ENCODE data around the gene PPT2.

The PPT2 gene, protein sequence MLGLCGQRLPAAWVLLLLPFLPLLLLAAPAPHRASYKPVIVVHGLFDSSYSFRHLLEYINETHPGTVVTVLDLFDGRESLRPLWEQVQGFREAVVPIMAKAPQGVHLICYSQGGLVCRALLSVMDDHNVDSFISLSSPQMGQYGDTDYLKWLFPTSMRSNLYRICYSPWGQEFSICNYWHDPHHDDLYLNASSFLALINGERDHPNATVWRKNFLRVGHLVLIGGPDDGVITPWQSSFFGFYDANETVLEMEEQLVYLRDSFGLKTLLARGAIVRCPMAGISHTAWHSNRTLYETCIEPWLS

DNA sequence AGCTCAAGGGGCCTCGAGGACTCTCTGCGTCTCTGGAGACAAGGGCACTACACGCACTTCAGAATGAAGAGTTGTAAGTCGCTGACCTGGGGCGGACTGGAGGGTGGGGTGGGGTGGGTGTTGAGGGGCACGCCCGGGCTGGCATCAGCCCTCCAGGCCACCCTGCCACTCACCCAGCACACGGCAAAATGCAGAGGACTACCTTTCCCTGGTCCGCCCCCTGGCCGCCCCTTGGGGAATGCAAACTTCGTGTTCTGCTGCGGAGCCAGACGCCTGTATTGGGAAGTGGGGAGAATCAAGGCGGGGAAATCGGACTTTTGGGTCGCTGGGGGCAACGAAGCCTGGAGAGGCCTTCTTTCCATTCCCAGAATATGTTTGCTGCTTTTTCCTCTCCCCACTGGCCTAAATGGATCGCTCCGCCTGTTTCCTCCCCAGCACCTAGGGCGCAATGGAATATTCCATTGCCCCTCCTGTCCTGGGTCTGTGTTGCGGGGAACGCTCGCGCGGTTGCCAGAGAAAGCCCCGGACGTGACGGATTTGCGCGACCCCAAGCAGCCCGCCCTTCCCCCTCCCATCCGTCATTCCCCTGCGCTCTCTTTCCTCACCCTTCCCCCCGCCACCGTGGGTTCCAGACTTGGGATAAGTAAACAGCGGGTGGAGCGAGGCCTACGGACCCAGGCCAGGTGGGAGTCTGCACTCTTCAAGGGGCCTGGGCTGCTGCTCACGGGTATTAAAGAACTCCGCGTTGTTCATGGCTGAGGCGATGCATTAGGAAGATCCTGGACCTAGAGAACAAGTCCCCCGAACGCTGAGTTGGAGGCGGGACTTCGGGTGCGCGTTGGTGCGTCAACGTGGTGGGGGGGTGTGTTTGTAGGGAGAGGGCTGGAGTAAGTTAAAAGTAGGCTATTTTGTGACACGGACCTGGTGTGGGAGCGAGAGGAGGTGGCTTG lies at the start of gene PPT2:
PPT2 (plus strand) TSS at position 578 of the 950 bp plus-strand sequence. CDS start 454 bp downstream, outside the sequence.
- DNase-seq (ENCODE audit: low spot score), result peak; percentile 83

DNA sequence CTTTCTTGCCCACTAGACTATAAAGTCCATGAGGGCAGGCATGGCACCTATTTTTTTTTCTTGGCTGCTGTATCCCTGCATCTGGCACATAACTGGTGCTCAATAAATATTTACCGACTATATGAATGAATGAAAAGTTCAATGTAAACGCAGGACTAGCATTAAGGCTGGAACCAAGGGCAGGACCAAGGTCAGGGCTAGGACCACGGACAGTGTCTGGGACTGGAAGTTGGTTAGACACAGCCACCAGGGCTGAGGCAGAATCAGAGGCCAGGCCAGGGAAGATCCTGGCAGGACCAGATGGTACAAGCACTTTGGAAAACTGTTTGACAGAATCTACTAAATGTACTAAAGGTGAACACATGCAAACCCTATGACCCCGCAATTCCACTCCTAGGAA lies 48.5 kb upstream of the PPT2 start:
- no peak for DNase-seq (ENCODE audit: low spot score)

DNA sequence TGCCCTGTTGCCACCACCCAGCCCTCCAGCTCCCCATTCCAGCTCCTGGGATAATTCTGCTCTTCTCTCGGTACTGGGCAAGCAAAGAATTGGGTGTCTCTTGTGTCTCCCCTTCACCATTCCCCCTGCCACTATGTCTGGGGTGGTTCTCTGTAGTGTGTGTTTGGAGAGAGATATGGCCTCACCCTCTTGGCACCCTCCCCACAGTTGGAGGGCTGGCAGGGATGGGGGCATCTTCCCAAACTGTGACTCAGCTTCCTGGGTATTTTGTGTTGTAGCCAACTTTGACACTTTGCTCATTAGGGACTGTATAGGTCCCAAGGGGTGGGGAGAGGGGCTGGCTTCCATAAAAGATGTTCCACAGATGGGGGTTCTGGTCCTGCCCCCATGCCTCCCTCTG lies 46.5 kb upstream of the PPT2 start:
- DNase-seq (ENCODE audit: low spot score), result no peak

DNA sequence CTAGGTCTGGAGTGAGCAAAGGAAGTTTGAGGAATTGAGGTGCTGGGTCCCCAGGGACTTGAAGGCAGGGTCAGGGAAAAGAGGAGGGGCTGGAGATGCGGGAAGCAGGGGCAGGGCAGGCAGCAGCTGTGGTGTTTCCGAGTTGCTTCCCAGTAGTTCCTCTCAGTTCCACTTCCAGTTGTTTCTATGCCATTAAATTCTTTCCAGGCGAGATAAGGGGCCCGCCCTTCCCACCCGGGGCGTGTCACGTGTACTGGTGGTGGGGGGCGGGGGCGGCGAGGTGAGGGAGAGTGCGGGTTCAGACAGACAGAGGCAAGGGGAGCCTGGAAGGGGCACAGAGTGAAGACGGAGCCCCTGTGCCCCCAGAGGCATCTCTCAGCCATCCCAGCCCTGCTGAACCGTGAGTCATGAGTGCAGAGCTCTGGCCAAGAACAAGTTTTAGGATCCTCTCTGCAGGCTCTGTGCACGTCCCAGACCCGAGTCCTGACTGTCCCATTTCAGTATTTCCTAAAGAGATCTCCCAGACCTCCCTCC lies 45.8 kb upstream of the PPT2 start:
- DNase-seq (ENCODE audit: low spot score), result peak; percentile 16

DNA sequence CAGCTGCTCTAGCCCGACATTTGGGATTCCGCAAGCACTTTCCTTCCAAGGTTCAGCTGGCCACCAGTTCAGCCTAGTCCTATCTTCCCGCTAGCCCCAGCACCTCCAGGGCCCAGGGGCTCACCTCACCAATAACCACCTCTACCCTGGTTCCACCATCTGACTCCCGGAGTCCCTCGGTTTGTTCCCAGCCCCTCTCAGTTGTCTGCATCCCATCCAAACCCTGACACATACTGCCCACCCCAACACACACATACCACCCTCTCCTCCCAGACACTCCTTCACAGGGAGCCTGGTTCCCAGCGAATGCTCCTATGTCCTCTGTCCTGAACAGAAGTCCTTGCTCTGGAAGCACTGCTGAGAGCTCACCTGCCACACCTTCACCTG lies 45.2 kb upstream of the PPT2 start:
- no peak for DNase-seq (ENCODE audit: low spot score)

DNA sequence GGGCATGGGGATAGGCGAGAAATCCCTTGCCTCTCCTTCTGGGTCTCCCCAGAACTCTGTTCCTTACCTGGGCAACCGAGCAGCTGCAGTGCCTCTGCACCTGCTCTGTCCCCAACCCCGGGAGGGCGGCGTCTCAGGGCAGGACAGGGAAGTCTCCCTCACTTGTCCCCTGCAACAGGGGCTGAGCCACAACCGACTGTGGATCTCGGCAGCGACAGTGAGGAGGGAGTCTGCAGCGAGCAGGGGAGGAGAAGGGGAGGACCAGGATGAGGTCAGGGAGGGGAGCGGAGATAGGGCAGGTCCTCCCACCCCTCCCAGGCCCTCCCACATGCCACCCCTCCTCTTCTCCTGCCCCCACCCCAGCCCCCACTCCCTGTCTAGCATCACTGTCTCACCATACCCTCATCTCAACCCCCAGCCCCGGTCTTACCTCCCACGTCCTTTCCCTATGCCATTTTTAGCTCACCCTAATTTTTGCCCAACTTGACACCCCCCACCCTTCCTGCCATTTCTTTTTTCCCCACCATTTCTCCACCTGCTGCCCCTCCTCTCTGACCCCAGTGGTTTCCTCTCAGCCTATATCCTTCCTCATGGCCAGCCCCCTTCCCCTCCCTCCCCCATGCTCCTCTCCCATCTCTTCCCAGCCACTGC lies 44.7 kb upstream of the PPT2 start, which contains the start of gene TNXB:
TNXB (minus strand) TSS at position 225 of the 651 bp plus-strand sequence. CDS start 11,140 bp downstream, outside the sequence.
- DNase-seq (ENCODE audit: low spot score), result no peak

DNA sequence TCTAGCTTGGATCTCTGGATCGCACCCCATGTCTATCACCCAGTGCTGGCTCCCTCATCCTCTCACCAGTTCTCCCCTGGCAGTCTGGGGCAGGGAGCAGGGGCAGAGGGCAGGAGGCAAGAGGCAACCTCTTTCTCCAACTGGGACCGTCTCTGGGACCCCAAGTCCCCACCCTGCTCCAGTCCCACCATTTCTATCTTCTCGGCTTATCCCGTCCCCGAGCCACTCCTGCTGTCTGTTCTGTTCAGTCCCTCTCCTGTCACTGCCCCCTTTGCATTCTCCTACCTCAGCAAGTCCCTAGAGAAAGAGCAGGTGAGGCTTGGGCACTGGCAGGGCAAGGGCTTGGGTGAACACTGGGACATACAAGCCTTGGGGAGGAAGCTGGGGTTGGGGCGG lies 44.2 kb upstream of the PPT2 start:
- DNase-seq (ENCODE audit: low spot score), result no peak

DNA sequence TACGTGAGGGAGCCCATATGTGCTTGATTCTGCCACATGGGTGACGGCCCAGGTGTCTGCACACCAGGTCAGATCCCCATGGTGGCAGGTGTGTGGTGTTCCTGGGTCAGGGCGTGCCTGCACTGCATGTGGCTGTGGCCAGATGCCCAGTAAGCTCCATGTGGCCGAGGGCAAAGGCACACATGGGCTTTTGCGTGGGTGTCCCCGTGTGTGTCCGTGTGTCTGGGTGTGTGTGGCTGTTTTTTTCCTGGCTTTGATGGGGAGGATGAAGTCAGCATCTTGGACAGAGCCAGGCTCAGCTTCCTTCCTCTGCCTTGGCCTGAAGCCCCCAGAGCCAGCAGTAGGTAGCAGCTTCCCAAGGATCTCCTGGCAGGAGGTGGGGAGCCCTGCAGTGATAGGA lies 43.3 kb upstream of the PPT2 start:
- no peak for DNase-seq (ENCODE audit: low spot score)

DNA sequence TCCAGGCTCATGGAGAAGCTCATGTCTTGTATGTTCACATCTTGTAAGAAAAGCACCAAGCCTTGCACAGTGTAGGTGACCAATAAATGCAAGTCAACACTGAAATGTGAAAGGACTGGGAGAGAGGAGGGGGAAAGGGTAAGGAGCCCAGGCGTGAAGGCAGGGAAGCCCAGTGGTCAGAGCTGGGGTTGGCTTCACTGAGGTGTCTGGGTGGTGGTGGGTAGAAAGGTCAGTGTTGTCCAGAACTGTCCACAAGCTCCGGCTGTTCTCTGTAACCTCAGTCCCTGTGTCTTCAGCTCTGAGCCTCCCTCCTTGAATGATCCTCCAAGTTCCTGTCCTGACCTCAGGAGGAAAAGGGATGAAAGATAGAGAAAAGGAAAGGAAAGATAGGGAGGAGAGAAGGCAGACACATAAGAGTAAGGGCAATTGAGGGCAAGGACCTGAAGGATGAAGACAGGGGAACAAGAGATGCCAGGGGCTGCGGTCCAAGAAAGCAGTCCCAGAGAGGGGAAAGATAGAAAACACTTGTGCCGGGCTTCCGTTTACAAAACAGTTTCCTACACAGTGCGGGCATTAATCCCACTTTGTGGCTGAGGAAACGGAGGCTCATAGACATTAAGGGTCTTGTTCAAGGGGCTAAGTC lies 42.4 kb upstream of the PPT2 start:
- no peak for DNase-seq (ENCODE audit: low spot score)

DNA sequence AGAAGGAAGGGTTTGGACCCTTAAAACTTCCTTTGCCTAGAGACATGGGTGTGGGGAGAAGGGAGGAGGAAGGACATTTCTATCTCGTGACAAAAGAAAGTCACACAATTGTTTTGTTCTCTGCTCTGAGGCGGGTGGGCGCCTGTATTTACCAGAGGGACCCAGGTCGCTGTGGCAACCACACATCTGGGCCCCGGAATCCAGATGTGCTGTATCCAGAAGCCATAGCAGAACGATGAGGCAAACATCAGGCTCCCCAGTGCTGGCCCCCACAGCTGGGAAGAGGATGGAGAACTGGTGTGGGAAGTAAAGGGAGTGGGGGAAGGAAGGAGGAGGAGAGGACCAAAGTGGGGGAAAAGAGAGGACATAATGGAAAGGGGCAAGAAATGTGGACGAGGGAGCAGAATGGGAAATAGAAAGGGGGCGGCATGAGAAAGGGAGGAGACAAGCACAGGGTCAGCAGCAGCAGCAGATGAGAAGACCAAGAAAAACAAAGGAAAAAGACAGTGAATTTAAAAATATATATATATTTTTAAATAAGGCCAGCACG lies 41.4 kb upstream of the PPT2 start:
- no peak for DNase-seq (ENCODE audit: low spot score)

DNA sequence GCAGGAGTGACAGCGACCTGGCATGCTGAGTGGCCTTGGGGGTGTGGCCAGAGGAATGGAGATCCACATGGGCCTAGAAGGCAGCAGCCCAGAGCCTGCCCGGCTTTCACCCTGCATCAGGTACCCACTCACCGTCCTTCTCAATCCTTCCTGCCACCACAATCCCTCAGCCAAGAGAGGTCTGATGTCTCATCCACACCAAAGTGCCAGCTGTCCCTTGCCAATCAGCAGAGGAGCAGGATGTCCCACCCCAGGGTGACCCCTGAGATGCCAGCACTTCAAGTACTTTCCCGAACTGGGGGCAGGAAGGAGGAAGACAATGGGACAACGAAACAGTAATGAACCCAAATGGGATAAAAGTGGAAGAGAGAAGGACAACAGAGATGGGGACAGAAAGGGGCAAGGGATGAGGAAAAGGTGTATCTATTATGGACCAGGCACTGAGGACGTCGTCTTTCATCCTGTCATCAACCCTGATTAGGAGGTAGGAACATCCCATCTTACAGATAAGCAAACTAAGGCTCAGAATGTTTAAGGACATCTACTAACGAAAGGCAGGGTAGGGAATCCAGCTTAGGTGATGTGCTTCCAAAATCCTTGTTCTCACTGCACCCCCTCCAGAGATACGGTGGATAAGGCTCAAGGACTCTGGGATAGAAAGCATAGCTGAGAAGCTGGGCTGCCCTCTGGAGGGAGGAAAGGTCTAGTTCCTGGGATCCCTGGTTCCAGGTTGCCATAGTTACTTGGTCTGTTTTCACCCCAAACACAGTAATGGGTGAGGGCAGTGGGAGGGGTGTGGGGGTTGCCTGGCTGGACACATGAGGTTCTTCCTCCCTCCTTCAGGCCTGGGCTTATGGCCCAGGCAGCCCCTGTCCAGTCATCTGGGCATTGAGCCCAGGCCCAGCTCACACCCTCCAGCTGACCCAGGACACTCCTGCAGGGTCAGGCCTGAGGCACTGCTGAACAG lies 40.3 kb upstream of the PPT2 start:
- no peak for DNase-seq (ENCODE audit: low spot score)

DNA sequence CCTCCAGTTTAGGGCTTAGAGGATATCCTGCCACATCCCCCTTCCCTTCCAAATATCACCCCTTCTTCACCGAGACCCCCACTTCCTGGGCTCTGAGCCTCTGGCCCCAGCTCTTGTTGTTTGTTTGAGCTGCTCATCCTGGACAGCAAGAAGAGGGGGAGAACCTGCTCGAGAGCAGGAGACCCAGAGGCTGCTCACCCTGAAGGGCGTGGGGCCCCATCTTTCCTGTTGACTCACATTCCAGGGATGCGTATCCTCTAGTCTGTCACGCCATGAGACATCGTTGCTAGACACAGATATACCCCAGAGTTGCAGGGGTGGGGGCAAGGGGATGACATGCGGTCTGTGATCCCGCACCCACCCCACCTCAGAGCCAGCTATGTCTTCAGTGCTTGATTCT lies 39.1 kb upstream of the PPT2 start:
- DNase-seq (ENCODE audit: low spot score), result no peak

DNA sequence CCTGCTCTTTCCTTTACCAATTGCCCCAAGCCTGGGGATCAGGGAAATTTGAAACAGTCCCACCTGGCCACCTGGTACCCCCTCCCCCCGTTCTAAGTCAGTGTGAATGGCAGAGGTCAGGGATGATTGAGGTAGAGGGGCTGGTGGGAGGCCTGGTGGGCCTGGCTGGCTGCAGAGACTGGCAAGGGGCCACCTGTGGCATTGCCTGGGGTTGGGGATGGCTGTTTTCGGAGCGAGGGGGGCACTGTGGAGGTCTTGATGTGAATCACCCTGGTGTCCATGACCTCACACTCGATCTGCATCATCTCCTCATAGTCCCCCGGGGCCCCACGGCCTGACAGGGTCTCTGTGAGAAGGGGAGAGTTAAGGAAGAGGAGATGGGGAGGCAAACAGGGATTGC lies 38.3 kb upstream of the PPT2 start:
- no peak for DNase-seq (ENCODE audit: low spot score)

DNA sequence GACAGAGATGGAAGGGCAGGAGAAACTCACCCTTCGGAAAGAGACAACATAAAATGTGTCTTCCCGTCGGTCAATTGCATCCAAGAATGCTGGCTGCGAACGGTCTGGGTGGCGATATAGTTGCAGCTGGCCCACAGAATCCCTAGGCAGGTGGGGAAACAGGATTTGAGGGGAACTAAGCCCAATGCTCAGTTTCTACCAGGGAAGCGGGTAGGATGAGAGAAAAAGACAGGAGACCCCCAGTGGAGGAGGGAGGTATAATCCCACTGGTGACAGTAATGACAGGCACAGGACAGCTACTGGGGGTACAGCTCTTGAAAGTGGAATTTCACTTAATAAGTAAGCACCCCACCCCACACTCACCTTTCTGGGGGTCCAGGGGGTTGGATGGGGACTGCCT lies 37.3 kb upstream of the PPT2 start:
- DNase-seq (ENCODE audit: low spot score), result no peak

DNA sequence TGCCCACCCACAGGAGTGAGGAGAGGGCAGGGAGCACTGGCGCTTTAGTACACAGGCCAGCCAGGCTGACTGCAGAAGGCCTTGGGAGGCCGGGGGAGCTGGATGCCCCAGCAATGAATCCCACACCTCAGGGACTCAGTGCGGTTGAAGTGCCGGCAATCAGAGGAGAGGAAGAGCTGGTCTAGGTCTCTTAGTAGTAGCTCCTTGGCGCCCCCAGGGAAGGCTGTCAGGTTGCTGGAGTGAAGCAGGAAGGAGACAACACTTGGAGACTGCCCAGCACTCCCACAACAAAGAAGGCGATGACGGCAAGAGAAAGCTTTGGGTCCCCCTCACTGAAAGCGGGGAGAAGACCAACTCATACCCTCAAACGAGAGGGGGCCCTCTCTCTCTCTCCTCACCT lies 36.5 kb upstream of the PPT2 start:
- no peak for DNase-seq (ENCODE audit: low spot score)

DNA sequence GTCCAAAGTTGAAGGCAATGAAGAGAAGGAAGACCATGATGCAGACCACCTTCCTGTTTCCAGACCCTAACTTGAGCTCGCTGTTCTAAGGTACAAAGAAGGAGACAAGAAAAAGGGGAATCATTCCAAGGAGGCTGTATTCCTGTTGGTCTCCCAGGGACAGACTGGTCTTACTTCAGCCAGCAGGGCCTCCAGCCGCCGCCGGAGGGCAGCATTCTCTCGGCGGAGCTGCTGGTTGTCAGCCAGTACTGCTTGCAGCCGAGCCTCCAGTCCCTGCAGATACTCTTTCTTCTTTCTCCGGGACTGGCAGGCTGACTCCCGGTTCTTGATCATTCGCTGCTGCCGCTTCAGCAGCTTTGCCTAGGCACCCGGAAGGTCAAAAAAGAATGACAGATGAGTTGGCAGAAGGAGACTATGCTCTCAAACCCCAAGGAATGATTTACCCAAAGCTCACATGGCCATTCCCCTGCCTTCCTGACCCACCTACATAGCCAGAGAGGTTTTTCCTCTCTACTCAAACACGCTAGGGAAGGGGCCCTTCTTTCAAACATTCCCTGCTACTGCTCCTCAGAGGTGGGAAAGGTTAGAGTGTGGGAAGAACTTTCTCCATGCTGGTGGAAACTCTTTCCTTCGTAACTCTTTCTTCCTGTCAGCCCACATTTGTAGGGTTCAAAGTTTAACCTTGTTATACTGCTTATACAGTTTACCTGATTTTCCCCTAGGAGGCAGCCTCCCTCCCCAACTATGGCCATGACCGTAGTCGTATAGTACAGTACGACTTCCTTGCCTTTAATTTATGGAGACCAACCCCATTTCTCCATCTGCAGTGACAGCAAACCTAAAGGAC lies 34.9 kb upstream of the PPT2 start:
- peak; percentile 65 for DNase-seq (ENCODE audit: low spot score)

DNA sequence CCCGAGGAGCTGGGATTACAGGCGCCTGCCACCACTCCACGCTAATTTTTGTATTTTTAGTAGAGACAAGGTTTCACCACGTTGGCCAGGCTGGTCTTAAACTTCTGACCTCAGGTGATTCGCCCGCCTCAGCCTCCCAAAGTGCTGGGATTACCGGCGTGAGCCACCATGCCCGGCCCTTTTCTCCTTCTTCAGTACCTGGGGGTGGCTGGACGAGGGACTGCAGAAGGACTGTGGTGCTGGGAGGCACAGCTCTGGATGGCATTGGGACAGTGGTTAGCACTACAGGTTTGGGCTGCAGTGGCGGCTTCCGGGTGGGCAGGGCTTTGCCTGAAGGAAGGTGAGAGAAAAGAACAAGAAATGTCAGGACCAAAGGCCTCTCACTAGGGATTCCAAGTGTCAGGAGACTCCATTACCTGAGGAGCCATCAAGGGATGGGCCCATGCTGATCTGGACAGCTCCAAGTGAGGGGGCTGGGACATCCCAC lies 33.3 kb upstream of the PPT2 start:
- no peak for DNase-seq (ENCODE audit: low spot score)

DNA sequence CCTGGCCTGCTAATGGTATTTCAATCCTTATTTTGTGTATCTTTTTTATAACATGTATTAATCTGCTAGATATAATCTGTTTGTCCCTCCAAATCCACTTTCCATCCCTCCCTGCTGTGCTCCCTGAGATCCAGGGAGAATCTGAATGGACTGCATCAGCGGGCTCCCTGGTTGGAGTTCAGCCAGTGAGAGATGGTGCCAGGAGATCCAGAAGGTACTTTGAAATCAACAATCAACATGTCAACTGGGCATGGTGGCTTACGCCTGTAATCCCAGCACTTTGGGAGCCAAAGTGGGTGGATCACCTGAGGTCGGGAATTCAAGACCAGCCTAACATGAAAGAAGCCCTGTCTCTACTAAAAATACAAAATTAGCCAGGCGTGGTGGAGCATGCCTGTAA lies 30.3 kb upstream of the PPT2 start:
- no peak for DNase-seq (ENCODE audit: low spot score)

DNA sequence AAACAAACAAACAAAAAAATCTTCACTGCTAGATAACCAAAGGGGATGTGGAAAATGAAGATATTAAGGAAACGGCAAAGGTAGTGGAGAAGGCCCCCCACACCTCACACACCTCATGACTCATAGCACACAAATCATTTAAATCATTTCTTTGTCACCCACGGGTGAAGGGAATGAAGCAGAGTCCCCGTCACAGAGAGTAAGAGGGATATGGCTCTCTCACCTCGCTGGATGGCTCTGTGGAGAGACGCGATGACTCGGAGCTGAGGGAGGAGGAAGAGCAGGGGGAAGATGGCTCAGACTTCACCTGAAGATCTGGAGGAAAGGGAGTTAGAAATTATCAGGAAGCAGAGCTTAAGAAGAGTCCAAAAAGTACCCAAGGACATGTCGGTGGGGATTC lies 27.1 kb upstream of the PPT2 start:
- DNase-seq (ENCODE audit: low spot score), result no peak

DNA sequence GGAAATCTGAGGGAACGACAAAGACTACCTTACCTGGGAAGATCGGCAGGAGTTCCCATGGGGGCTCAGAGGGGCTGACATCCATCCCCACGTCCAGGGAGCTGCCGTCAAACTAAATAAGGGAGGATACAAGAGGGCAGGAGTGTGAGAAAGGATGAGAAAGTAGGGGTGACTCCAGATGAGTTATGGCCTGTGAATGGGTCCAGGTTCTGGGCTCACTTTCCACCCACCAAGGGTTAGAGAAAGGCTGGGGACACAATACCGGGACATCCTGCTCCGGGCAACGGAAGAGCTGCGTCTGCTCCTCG lies 26.6 kb upstream of the PPT2 start:
- DNase-seq (ENCODE audit: low spot score), result no peak
